IMR-90 (cell line): ENCODE measurements around the gene VAV3. TPM values are rescaled to one million over a fixed set of nuclear protein-coding genes. Genes with fewer than 3 reads are reported as not detected.

Experiments
- ATAC-seq: fragments of 200-7000 bp; cut with Tn5 transposase; 2 replicates; pipeline ENCODE4 v1.9.1; 2020; ENCODE audit warnings: low read depth, mild to moderate bottlenecking, moderate library complexity
- BruUV-seq: library from RNA; stranded (reverse); fragments of 400-500 nt; replicated peaks from 2 replicates; lab custom pipeline; 2021; lab: Mats Ljungman, UMichigan
- CTCF ChIA-PET: fragments of 300-600 bp; formaldehyde crosslinking; extraction: SDS; loops from one replicate; lab custom pipeline; 2021; ENCODE audit warnings: antibody characterized with exemption; lab: Yijun Ruan, JAX
- POLR2A ChIA-PET: fragments of 300-600 bp; sonication (Branson Sonifier 250); formaldehyde crosslinking; loops from one replicate; lab custom pipeline; 2022; ENCODE audit warnings: antibody characterized with exemption; ENCODE audit not compliant: unreplicated experiment; lab: Charles Lee
- DNase-seq: peaks from one replicate; pipeline ENCODE4 v3.0.0; 2013
- H2AFZ ChIP-seq: replicated peaks from 2 replicates; pipeline ENCODE3; 2013; ENCODE audit warnings: low read length, mild to moderate bottlenecking; ENCODE audit not compliant: poor library complexity
- H2AK5ac ChIP-seq: 2 replicates; pipeline ENCODE4 v1.6.1; 2013; ENCODE audit warnings: low read depth, low read length, inconsistent platforms
- H2AK9ac ChIP-seq: replicated peaks from 2 replicates; pipeline ENCODE3; 2013; ENCODE audit warnings: mild to moderate bottlenecking, low read depth, low read length, moderate library complexity; ENCODE audit not compliant: poor library complexity
- H2BK120ac ChIP-seq: 2 replicates; pipeline ENCODE4 v1.6.1; 2013; ENCODE audit warnings: low read depth, low read length, inconsistent platforms
- H2BK15ac ChIP-seq: 3 replicates; pipeline ENCODE4 v1.6.1; 2013; ENCODE audit warnings: low read depth, low read length, inconsistent platforms
- H2BK20ac ChIP-seq: 2 replicates; pipeline ENCODE4 v1.6.1; 2013; ENCODE audit warnings: low read depth, mild to moderate bottlenecking, inconsistent platforms, low read length, moderate library complexity
- H2BK5ac ChIP-seq: 2 replicates; pipeline ENCODE4 v1.6.1; 2013; ENCODE audit warnings: mild to moderate bottlenecking, low read depth, low read length, inconsistent platforms; ENCODE audit not compliant: poor library complexity, severe bottlenecking
- H3K14ac ChIP-seq: replicated peaks from 2 replicates; pipeline ENCODE4 v1.6.1; 2013; ENCODE audit warnings: low read depth, low read length, inconsistent platforms
- H3K18ac ChIP-seq: 2 replicates; pipeline ENCODE4 v1.6.1; 2013; ENCODE audit warnings: low read depth, low read length, control low read depth
- H3K23ac ChIP-seq: 2 replicates; pipeline ENCODE4 v1.6.1; 2013; ENCODE audit warnings: low read depth, low read length, inconsistent platforms
- H3K27ac ChIP-seq: 2 replicates; pipeline ENCODE4 v1.5.1; 2013; ENCODE audit warnings: mild to moderate bottlenecking, control low read depth, low read length; ENCODE audit not compliant: insufficient read depth
- H3K27me3 ChIP-seq: 2 replicates; pipeline ENCODE4 v1.6.1; 2013; ENCODE audit warnings: low read length; ENCODE audit not compliant: control insufficient read depth, insufficient read depth
- H3K36me3 ChIP-seq: 2 replicates; pipeline ENCODE4 v1.6.1; 2013; ENCODE audit warnings: low read length, mixed read lengths; ENCODE audit not compliant: control insufficient read depth, insufficient read depth
- H3K4ac ChIP-seq: 2 replicates; pipeline ENCODE4 v1.6.1; 2013; ENCODE audit warnings: low read depth, low read length, inconsistent platforms
- H3K4me1 ChIP-seq: 2 replicates; pipeline ENCODE4 v1.6.1; 2013; ENCODE audit warnings: low read length, mixed read lengths; ENCODE audit not compliant: control insufficient read depth, insufficient read depth
- H3K4me2 ChIP-seq: 2 replicates; pipeline ENCODE4 v1.6.1; 2013; ENCODE audit warnings: low read depth, mild to moderate bottlenecking, control low read depth, low read length, moderate library complexity
- H3K4me3 ChIP-seq: 2 replicates; pipeline ENCODE4 v1.5.1; 2013; ENCODE audit warnings: low read depth, mild to moderate bottlenecking, control low read depth, low read length, moderate library complexity; ENCODE audit not compliant: insufficient read depth
- H3K56ac ChIP-seq: 2 replicates; pipeline ENCODE4 v1.6.1; 2013; ENCODE audit warnings: low read length, inconsistent platforms; ENCODE audit not compliant: insufficient read depth; ENCODE audit errors: extremely low read depth
- H3K79me1 ChIP-seq, 2 experiments: 2 replicates each; pipeline ENCODE4 v1.6.1; 2013; ENCODE audit warnings: low read length in 2 of 2, inconsistent platforms in 1 of 2, low read depth in 1 of 2
- H3K9ac ChIP-seq: 2 replicates; pipeline ENCODE4 v1.6.1; 2013; ENCODE audit warnings: low read depth, low read length, control low read depth
- H3K9me1 ChIP-seq: 2 replicates; pipeline ENCODE4 v1.6.1; 2013; ENCODE audit warnings: low read length, inconsistent platforms; ENCODE audit not compliant: insufficient read depth
- H3K9me3 ChIP-seq: 2 replicates; pipeline ENCODE4 v1.6.1; 2013; ENCODE audit warnings: low read length; ENCODE audit not compliant: control insufficient read depth, insufficient read depth
- H4K20me1 ChIP-seq: 2 replicates; pipeline ENCODE4 v1.6.1; 2013; ENCODE audit warnings: low read length, inconsistent platforms; ENCODE audit not compliant: insufficient read depth
- H4K5ac ChIP-seq: 2 replicates; pipeline ENCODE4 v1.6.1; 2013; ENCODE audit warnings: mild to moderate bottlenecking, low read depth, low read length, control low read depth
- H4K8ac ChIP-seq, 2 experiments: 2 replicates each; pipeline ENCODE4 v1.6.1; 2013; ENCODE audit warnings: low read depth in 2 of 2, low read length in 2 of 2, control low read depth in 1 of 2, inconsistent platforms in 1 of 2
- H4K91ac ChIP-seq: 2 replicates; pipeline ENCODE4 v1.6.1; 2013; ENCODE audit warnings: low read depth, low read length, inconsistent platforms; ENCODE audit not compliant: insufficient read depth
- BHLHE40 ChIP-seq: fragments of 150-350 bp; IDR thresholded peaks from 2 replicates; pipeline ENCODE4 v1.6.1; 2016; ENCODE audit warnings: mild to moderate bottlenecking, low read depth, low read length
- CEBPB ChIP-seq: IDR thresholded peaks from 2 replicates; pipeline ENCODE4 v1.6.1; 2012; ENCODE audit warnings: low read depth, low read length, improper control_type of control experiment
- CHD1 ChIP-seq: IDR thresholded peaks from 2 replicates; pipeline ENCODE4 v1.6.1; 2012; ENCODE audit warnings: low read depth, low read length, improper control_type of control experiment
- CTCF ChIP-seq: conservative IDR thresholded peaks from 2 replicates; pipeline ENCODE4 v1.5.1; 2012; ENCODE audit warnings: mild to moderate bottlenecking, low read depth, low read length, improper control_type of control experiment
- ELK1 ChIP-seq: fragments of 150-350 bp; IDR thresholded peaks from 2 replicates; pipeline ENCODE4 v1.6.1; 2016; ENCODE audit warnings: low read depth, mild to moderate bottlenecking, low read length, moderate library complexity, borderline replicate concordance
- FOS ChIP-seq: fragments of 150-350 bp; IDR thresholded peaks from 2 replicates; pipeline ENCODE4 v1.6.1; 2016; ENCODE audit warnings: low read depth, low read length
- MAFK ChIP-seq: IDR thresholded peaks from 2 replicates; pipeline ENCODE4 v1.6.1; 2012; ENCODE audit warnings: low read depth, low read length, improper control_type of control experiment
- MAZ ChIP-seq: IDR thresholded peaks from 2 replicates; pipeline ENCODE4 v1.6.1; 2012; ENCODE audit warnings: low read depth, mild to moderate bottlenecking, low read length, improper control_type of control experiment, moderate library complexity, borderline replicate concordance
- MXI1 ChIP-seq: IDR thresholded peaks from 2 replicates; pipeline ENCODE4 v1.6.1; 2012; ENCODE audit warnings: low read depth, mild to moderate bottlenecking, low read length, moderate library complexity, borderline replicate concordance
- NFE2L2 ChIP-seq: fragments of 150-350 bp; IDR thresholded peaks from 2 replicates; pipeline ENCODE4 v1.6.1; 2016; ENCODE audit warnings: low read depth, mild to moderate bottlenecking, low read length
- POLR2A ChIP-seq: IDR thresholded peaks from 2 replicates; pipeline ENCODE4 v1.6.1; 2012; ENCODE audit warnings: mild to moderate bottlenecking, low read depth, low read length
- RAD21 ChIP-seq: IDR thresholded peaks from 2 replicates; pipeline ENCODE4 v1.6.1; 2012; ENCODE audit warnings: low read length, improper control_type of control experiment
- RCOR1 ChIP-seq: IDR thresholded peaks from 2 replicates; pipeline ENCODE4 v1.6.1; 2012; ENCODE audit warnings: mild to moderate bottlenecking, low read length, improper control_type of control experiment; ENCODE audit not compliant: insufficient replicate concordance
- RFX5 ChIP-seq: IDR thresholded peaks from 2 replicates; pipeline ENCODE4 v1.8.0; 2012; ENCODE audit warnings: low read depth, mild to moderate bottlenecking, low read length, moderate library complexity
- SMC3 ChIP-seq: fragments of 150-350 bp; IDR thresholded peaks from 2 replicates; pipeline ENCODE4 v1.6.1; 2016; ENCODE audit warnings: low read depth, mild to moderate bottlenecking, antibody characterized with exemption, low read length, moderate library complexity
- USF2 ChIP-seq: fragments of 150-350 bp; IDR thresholded peaks from 2 replicates; pipeline ENCODE4 v1.6.1; 2017; ENCODE audit warnings: mild to moderate bottlenecking, antibody characterized with exemption, low read length, low read depth
- WGBS, 2 experiments: methylation state at CpG; one replicate each; pipeline versions ENCODE4 v1.1.5 to v1.1.7; 2013; ENCODE audit warnings: missing lambda C conversion rate in 2 of 2; ENCODE audit not compliant: insufficient read length in 1 of 2; ENCODE audit errors: extremely low coverage in 2 of 2; 5-methylcytosine and 5-hydroxymethylcytosine counted together
- dilution Hi-C: fragments of 300-500 bp; cut with HindIII; formaldehyde crosslinking; loops from one replicate; pipeline ENCODE4 v1.14.3; 2018; ENCODE audit warnings: low sequenced_read_pairs; ENCODE audit not compliant: unreplicated experiment
- in situ Hi-C: fragments of 300-500 bp; cut with MboI; formaldehyde crosslinking; loops from 3 replicates; pipeline ENCODE4 v1.14.3; 2019; ENCODE audit warnings: low sequenced_read_pairs, inconsistent platforms, mixed read lengths
- intact Hi-C: fragments of 100-400 bp; cut with micrococcal nuclease; formaldehyde crosslinking; loops from 2 replicates; pipeline ENCODE4 v1.10.0; 2022
- polyA plus RNA-seq, 3 experiments: library from polyadenylated mRNA; depleted of rRNA; stranded (reverse); fragments of >200 nt; gene quantifications; 2 replicates each; pipeline ENCODE4 v1.2.3, GENCODE V29; 2012; ENCODE audit warnings: low replicate concordance in 1 of 3
- total RNA-seq: library from RNA; depleted of rRNA; stranded (reverse); fragments of >200 nt; gene quantifications from 2 replicates; pipeline ENCODE4 v1.2.3, GENCODE V29; 2012

VAV3 gene
- total and polyA plus RNA-seq, 2 of the 4 experiments (the other 2 are of a cell fraction): 0.12 to 0.18 TPM

- no peaks in the 10 kb centered on the region for H3K36me3 ChIP-seq
- no peak overlapping the region for H3K4me2 ChIP-seq
- H2AK5ac ChIP-seq: no peak overlapping the region
- H3K14ac ChIP-seq: no peak overlapping the region
- ChIA-PET CTCF (no interaction called here), POLR2A (no interaction called here)
- TF ChIP-seq POLR2A: no peak
- no peak for TF ChIP-seq FOS
- TF ChIP-seq MXI1: no peak
- TF ChIP-seq SMC3: no peak
- TF ChIP-seq RAD21: no peak
- no peak for TF ChIP-seq CEBPB
- no peak for TF ChIP-seq RFX5
- TF ChIP-seq MAFK: no peak
- TF ChIP-seq CHD1: no peak
- TF ChIP-seq CTCF: no peak
- TF ChIP-seq ELK1: no peak
- TF ChIP-seq NFE2L2: no peak
- no peak for TF ChIP-seq MAZ
- no peak for TF ChIP-seq RCOR1
- no peak for TF ChIP-seq BHLHE40
- TF ChIP-seq USF2: no peak
- dilution Hi-C loops: no loop called here
- no peak overlapping the region for H2BK5ac ChIP-seq
- no TSS peak for BruUV-seq
- no peak overlapping the region for H2AK9ac ChIP-seq
- H2BK120ac ChIP-seq: no peak overlapping the region
- no peaks in the 10 kb centered on the region for H3K4me1 ChIP-seq
- H3K4me3 ChIP-seq: no peak overlapping the region
- no peaks in the 10 kb centered on the region for H3K79me1 ChIP-seq
- no peak overlapping the region for H2AFZ ChIP-seq
- no peaks in the 10 kb centered on the region for H3K27me3 ChIP-seq
- H4K20me1 ChIP-seq: no peaks in the 10 kb centered on the region
- no peak overlapping the region for H4K5ac ChIP-seq
- no peak overlapping the region for H3K27ac ChIP-seq
- in situ Hi-C loops: no loop called here
- no peaks in the 10 kb centered on the region for H3K9me1 ChIP-seq
- H3K18ac ChIP-seq: no peak overlapping the region
- intact Hi-C loops: no loop called here
- ATAC-seq (no peak), DNase-seq (no peak)
- H2BK15ac ChIP-seq: no peak overlapping the region
- 76% methylated on average over 3 of the region's 4 CpGs; no CpG with 5 or more reads in 1 of the 2 experiments for WGBS, 2 experiments
- H4K8ac ChIP-seq: no peak overlapping the region
- no peak overlapping the region for H3K56ac ChIP-seq
- H3K9me3 ChIP-seq: no peaks in the 10 kb centered on the region
- H3K23ac ChIP-seq: no peak overlapping the region
- H3K4ac ChIP-seq: no peak overlapping the region
- no peak overlapping the region for H2BK20ac ChIP-seq
- no peak overlapping the region for H4K91ac ChIP-seq
- no peak overlapping the region for H3K9ac ChIP-seq
These were observed 143.6 kb downstream of the VAV3 start for GRCh38 chr1:107821340-107821739.
